Measurements from ENCODE around the gene BCHE. TPM values are rescaled to one million over a fixed set of nuclear protein-coding genes. Genes with fewer than 3 reads are reported as not detected.

The BCHE gene
- total RNA-seq, 2 donors from 2014 or later = not detected

- H3K4me3 Mint-ChIP-seq = no peak overlapping the region
- no peaks in the 10 kb centered on the region for H3K36me3 Mint-ChIP-seq (ENCODE audit: low read depth)
- H3K27me3 Mint-ChIP-seq = no peaks in the 10 kb centered on the region
- H3K9me3 ChIP-seq (ENCODE audit: control insufficient read depth, low read length, poor library complexity, severe bottlenecking) = no peaks in the 10 kb centered on the region
- no peak overlapping the region for H3K27ac Mint-ChIP-seq
- no peak for DNase-seq
- ATAC-seq = no peak
- H3K4me1 Mint-ChIP-seq = no peaks in the 10 kb centered on the region
Observed at GRCh38 chr3:165768680-165769079, 68.5 kb downstream of the BCHE start.

GRCh38 chr3:165759041-165759440, 78.2 kb downstream of the BCHE start:
- H3K4me1 Mint-ChIP-seq = no peaks in the 10 kb centered on the region
- no peak overlapping the region for H3K4me3 Mint-ChIP-seq
- no peaks in the 10 kb centered on the region for H3K36me3 Mint-ChIP-seq (ENCODE audit: low read depth)
- no peak for DNase-seq
- H3K27me3 Mint-ChIP-seq = no peaks in the 10 kb centered on the region
- no peaks in the 10 kb centered on the region for H3K9me3 ChIP-seq (ENCODE audit: control insufficient read depth, low read length, poor library complexity, severe bottlenecking)
- no peak for ATAC-seq
- H3K27ac Mint-ChIP-seq = no peak overlapping the region

GRCh38 chr3:165755571-165755970, 81.7 kb downstream of the BCHE start:
- no peaks in the 10 kb centered on the region for H3K27me3 Mint-ChIP-seq
- no peaks in the 10 kb centered on the region for H3K36me3 Mint-ChIP-seq (ENCODE audit: low read depth)
- H3K4me1 Mint-ChIP-seq = no peaks in the 10 kb centered on the region
- no peak overlapping the region for H3K27ac Mint-ChIP-seq
- ATAC-seq = no peak
- H3K9me3 ChIP-seq (ENCODE audit: control insufficient read depth, low read length, poor library complexity, severe bottlenecking) = no peaks in the 10 kb centered on the region
- H3K4me3 Mint-ChIP-seq = no peak overlapping the region
- no peak for DNase-seq

GRCh38 chr3:165754219-165755007, 82.8 kb downstream of the BCHE start:
- H3K27ac Mint-ChIP-seq = no peak overlapping the region
- H3K4me3 Mint-ChIP-seq = no peak overlapping the region
- DNase-seq = no peak
- H3K9me3 ChIP-seq (ENCODE audit: control insufficient read depth, low read length, poor library complexity, severe bottlenecking) = peaks cover under 1% of the 10 kb centered on the region
- no peak for ATAC-seq
- H3K27me3 Mint-ChIP-seq = no peaks in the 10 kb centered on the region
- H3K4me1 Mint-ChIP-seq = no peaks in the 10 kb centered on the region
- H3K36me3 Mint-ChIP-seq (ENCODE audit: low read depth) = no peaks in the 10 kb centered on the region

GRCh38 chr3:165753560-165753959, 83.7 kb downstream of the BCHE start:
- Mint-ChIP-seq H3K4me3 (no peak overlapping the region), H3K4me1 (no peaks in the 10 kb centered on the region), H3K36me3 (ENCODE audit: low read depth) (no peaks in the 10 kb centered on the region), H3K27me3 (no peaks in the 10 kb centered on the region), H3K27ac (no peak overlapping the region)
- DNase-seq = no peak
- H3K9me3 ChIP-seq (ENCODE audit: control insufficient read depth, low read length, poor library complexity, severe bottlenecking) = peaks cover 2% of the 10 kb centered on the region
- ATAC-seq = no peak

DNA sequence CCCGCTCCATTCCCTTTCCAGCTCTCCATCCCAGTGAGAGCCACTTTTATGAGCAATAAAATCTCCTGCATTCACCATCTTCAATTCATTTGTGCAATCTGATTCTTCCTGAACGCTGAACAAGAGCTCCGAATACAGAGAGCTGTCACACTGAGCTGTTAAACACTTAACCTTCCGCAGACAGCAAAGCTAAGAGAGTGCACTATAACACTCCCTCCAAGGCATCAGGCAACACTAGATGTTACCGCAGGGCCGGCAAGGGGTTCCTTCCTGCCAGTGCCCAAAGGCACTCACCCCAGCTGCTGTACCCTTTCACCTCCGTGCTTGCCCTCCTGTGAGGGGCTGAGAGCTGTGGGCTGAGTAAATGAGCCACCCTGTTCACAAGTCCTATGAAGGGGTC, 85.6 kb downstream of the BCHE start:
- H3K4me1 Mint-ChIP-seq = no peaks in the 10 kb centered on the region
- ATAC-seq (no peak), DNase-seq (no peak)
- H3K9me3 ChIP-seq (ENCODE audit: control insufficient read depth, low read length, poor library complexity, severe bottlenecking) = peaks cover 2% of the 10 kb centered on the region
- no peak overlapping the region for H3K4me3 Mint-ChIP-seq
- no peaks in the 10 kb centered on the region for H3K36me3 Mint-ChIP-seq (ENCODE audit: low read depth)
- H3K27ac Mint-ChIP-seq = no peak overlapping the region
- no peaks in the 10 kb centered on the region for H3K27me3 Mint-ChIP-seq

- no peak overlapping the region for H3K27ac Mint-ChIP-seq
Observed at GRCh38 chr3:165749821-165750220, 87.4 kb downstream of the BCHE start.

GRCh38 chr3:165749241-165749640, 88.0 kb downstream of the BCHE start:
- H3K9me3 ChIP-seq (ENCODE audit: control insufficient read depth, low read length, poor library complexity, severe bottlenecking) = peaks cover 2% of the 10 kb centered on the region
- Mint-ChIP-seq H3K36me3 (ENCODE audit: low read depth) (no peaks in the 10 kb centered on the region), H3K4me3 (no peak overlapping the region), H3K4me1 (no peaks in the 10 kb centered on the region), H3K27me3 (no peaks in the 10 kb centered on the region), H3K27ac (no peak overlapping the region)
- DNase-seq = no peak
- ATAC-seq = no peak

More at GRCh38 chr3:165749821-165750220, 87.4 kb downstream of the BCHE start:
- Mint-ChIP-seq H3K27me3 (no peaks in the 10 kb centered on the region), H3K4me1 (no peaks in the 10 kb centered on the region), H3K36me3 (ENCODE audit: low read depth) (no peaks in the 10 kb centered on the region), H3K4me3 (no peak overlapping the region)
- DNase-seq (no peak), ATAC-seq (no peak)
- peaks cover 2% of the 10 kb centered on the region for H3K9me3 ChIP-seq (ENCODE audit: control insufficient read depth, low read length, poor library complexity, severe bottlenecking)

DNA sequence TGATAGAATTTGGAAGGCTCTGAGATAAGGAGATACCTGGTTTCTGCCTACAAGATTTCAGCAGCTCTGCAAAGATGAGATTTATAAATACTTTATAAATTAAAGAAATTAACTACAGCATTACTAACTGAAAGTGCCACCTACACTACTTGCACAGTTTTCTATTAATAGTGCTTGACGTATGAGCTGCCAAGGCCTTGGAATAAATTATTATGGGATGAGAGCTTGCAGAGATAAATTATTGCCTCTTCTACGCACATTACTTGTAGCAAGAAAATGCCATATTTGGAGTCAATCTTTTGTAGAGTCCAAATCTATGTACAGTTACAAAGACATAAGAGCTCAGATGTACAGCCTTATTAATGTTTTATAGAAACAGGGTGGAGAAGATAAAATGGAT, 89.1 kb downstream of the BCHE start:
- H3K4me1 Mint-ChIP-seq = no peaks in the 10 kb centered on the region
- no peak for ATAC-seq
- no peak overlapping the region for H3K27ac Mint-ChIP-seq
- no peaks in the 10 kb centered on the region for H3K27me3 Mint-ChIP-seq
- H3K9me3 ChIP-seq (ENCODE audit: control insufficient read depth, low read length, poor library complexity, severe bottlenecking) = peaks cover 2% of the 10 kb centered on the region
- H3K4me3 Mint-ChIP-seq = no peak overlapping the region
- H3K36me3 Mint-ChIP-seq (ENCODE audit: low read depth) = no peaks in the 10 kb centered on the region
- DNase-seq = no peak

- H3K4me3 Mint-ChIP-seq = no peak overlapping the region
- peaks cover 2% of the 10 kb centered on the region for H3K9me3 ChIP-seq (ENCODE audit: control insufficient read depth, low read length, poor library complexity, severe bottlenecking)
- no peaks in the 10 kb centered on the region for H3K27me3 Mint-ChIP-seq
- DNase-seq (no peak), ATAC-seq (no peak)
- H3K36me3 Mint-ChIP-seq (ENCODE audit: low read depth) = no peaks in the 10 kb centered on the region
- H3K27ac Mint-ChIP-seq = no peak overlapping the region
- H3K4me1 Mint-ChIP-seq = no peaks in the 10 kb centered on the region
Observed at GRCh38 chr3:165746874-165747273, 90.3 kb downstream of the BCHE start.

- Mint-ChIP-seq H3K36me3 (ENCODE audit: low read depth) (no peaks in the 10 kb centered on the region), H3K27me3 (no peaks in the 10 kb centered on the region), H3K27ac (no peak overlapping the region), H3K4me1 (no peaks in the 10 kb centered on the region), H3K4me3 (no peak overlapping the region)
- no peaks in the 10 kb centered on the region for H3K9me3 ChIP-seq (ENCODE audit: control insufficient read depth, low read length, poor library complexity, severe bottlenecking)
- ATAC-seq (no peak), DNase-seq (no peak)
Observed at GRCh38 chr3:165744025-165744424, 93.2 kb downstream of the BCHE start.

DNA sequence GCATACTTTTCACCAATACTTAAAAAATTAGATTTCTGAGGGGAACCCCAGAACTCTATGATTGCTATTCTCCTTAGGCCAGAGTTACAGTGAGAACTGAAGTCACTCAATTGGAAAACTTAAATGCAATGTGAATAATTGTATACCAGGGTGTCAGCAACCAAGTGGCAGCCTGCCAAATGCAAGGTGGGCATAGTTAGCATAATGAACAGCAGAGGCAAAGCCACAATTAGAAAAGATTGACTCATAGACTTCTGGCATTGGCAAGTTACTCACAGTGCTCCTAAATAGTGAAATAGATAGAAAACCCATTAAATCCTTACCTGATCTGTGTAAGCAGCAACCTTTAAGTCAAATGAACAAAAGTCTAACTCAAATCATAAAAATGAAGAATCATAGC, 94.9 kb downstream of the BCHE start:
- H3K4me1 Mint-ChIP-seq = no peaks in the 10 kb centered on the region
- no peak overlapping the region for H3K27ac Mint-ChIP-seq
- DNase-seq = no peak

GRCh38 chr3:165729756-165730155, 107.5 kb downstream of the BCHE start:
- DNase-seq = no peak
- H3K27ac Mint-ChIP-seq = no peak overlapping the region
- H3K36me3 Mint-ChIP-seq (ENCODE audit: low read depth) = no peaks in the 10 kb centered on the region
- no peak for ATAC-seq
- H3K4me3 Mint-ChIP-seq = no peak overlapping the region
- no peaks in the 10 kb centered on the region for H3K4me1 Mint-ChIP-seq
- no peaks in the 10 kb centered on the region for H3K27me3 Mint-ChIP-seq
- H3K9me3 ChIP-seq (ENCODE audit: control insufficient read depth, low read length, poor library complexity, severe bottlenecking) = no peaks in the 10 kb centered on the region

More for the DNA sequence above, 94.9 kb downstream of the BCHE start:
- no peaks in the 10 kb centered on the region for H3K9me3 ChIP-seq (ENCODE audit: control insufficient read depth, low read length, poor library complexity, severe bottlenecking)
- Mint-ChIP-seq H3K36me3 (ENCODE audit: low read depth) (no peaks in the 10 kb centered on the region), H3K27me3 (no peaks in the 10 kb centered on the region), H3K4me3 (no peak overlapping the region)
- ATAC-seq = no peak

DNA sequence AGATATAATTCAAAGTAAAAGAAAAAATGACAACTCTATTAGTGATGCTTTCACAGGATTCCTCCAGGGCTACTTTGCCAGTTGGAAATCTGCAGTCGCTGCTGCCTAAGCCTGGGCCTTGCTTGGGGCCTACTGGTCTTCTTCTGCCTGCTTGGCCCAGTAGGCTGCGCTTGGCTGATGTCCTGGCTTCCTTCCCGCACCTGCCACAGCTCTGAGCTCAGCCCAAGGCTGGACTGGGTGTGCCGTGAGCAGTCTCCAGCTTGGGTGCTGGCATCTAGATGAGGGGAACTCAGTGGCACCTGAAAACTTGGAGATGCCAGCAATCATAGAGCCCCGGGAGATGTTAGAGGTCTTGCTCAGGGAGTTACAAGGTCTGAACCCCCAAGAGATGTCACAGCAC, 108.3 kb downstream of the BCHE start:
- no peaks in the 10 kb centered on the region for H3K27me3 Mint-ChIP-seq
- H3K4me3 Mint-ChIP-seq = no peak overlapping the region
- no peaks in the 10 kb centered on the region for H3K4me1 Mint-ChIP-seq
- no peak for ATAC-seq
- no peak overlapping the region for H3K27ac Mint-ChIP-seq
- no peaks in the 10 kb centered on the region for H3K9me3 ChIP-seq (ENCODE audit: control insufficient read depth, low read length, poor library complexity, severe bottlenecking)
- H3K36me3 Mint-ChIP-seq (ENCODE audit: low read depth) = no peaks in the 10 kb centered on the region
- DNase-seq = no peak

Data from T-helper 17 cell (primary cell).